K562 (cell line): ENCODE measurements around the gene CLCN6. TPM values are rescaled to one million over a fixed set of nuclear protein-coding genes. Genes with fewer than 3 reads are reported as not detected.

Source experiments
- CEBPB ChIP-seq: fragments of 450-650 bp; IDR thresholded peaks from 2 replicates; pipeline ENCODE4 v1.6.1; 2016; ENCODE audit warnings: missing genetic modification characterization, missing compliant biosample characterization
- CHD1 ChIP-seq: fragments of 200-600 bp; sonication (generic); IDR thresholded peaks from one replicate; pipeline ENCODE4 v1.6.1; 2012; ENCODE audit warnings: mild to moderate bottlenecking, moderate library complexity, low read length, inconsistent platforms
- ELF2 ChIP-seq: fragments of 250-450 bp; sonication (Bioruptor Pico); IDR thresholded peaks from 2 replicates; pipeline ENCODE4 v1.5.0; 2021; ENCODE audit warnings: mild to moderate bottlenecking
- GTF2A2 ChIP-seq: IDR thresholded peaks from 2 replicates; pipeline ENCODE4 v1.6.1; 2016; ENCODE audit warnings: mild to moderate bottlenecking, missing genetic modification characterization, missing compliant biosample characterization
- HMGXB4 ChIP-seq: sonication (generic); formaldehyde crosslinking; IDR thresholded peaks from 2 replicates; pipeline ENCODE4 v1.8.1; 2023; ENCODE audit warnings: mild to moderate bottlenecking, missing genetic modification reagents
- KLF1 ChIP-seq: fragments of 450-650 bp; IDR thresholded peaks from 2 replicates; pipeline ENCODE4 v1.6.1; 2016; ENCODE audit warnings: missing genetic modification characterization, missing compliant biosample characterization
- LARP7 ChIP-seq: fragments of 450-650 bp; IDR thresholded peaks from 2 replicates; pipeline ENCODE4 v1.6.1; 2016
- MAFF ChIP-seq: IDR thresholded peaks from 2 replicates; pipeline ENCODE4 v1.6.1; 2012; ENCODE audit warnings: low read length, improper control_type of control experiment
- PHF21A ChIP-seq: fragments of 450-650 bp; IDR thresholded peaks from 2 replicates; pipeline ENCODE4 v1.6.1; 2017; ENCODE audit warnings: low read depth, borderline replicate concordance
- SETDB1 ChIP-seq: IDR thresholded peaks from one replicate; pipeline ENCODE4 v1.6.1; 2012; ENCODE audit warnings: low read length, control low read depth, inconsistent platforms
- SLC30A9 ChIP-seq: fragments of 250-450 bp; sonication (Bioruptor Pico); IDR thresholded peaks from 2 replicates; pipeline ENCODE4 v1.8.0; 2022; ENCODE audit warnings: mild to moderate bottlenecking, moderate library complexity
- SMARCE1 ChIP-seq: fragments of 450-650 bp; IDR thresholded peaks from 2 replicates; pipeline ENCODE4 v1.7.1; 2016; ENCODE audit warnings: mild to moderate bottlenecking
- SRSF1 ChIP-seq: fragments of 200-400 bp; formaldehyde crosslinking; IDR thresholded peaks from 2 replicates; pipeline ENCODE4 v1.6.1; 2017; ENCODE audit warnings: mild to moderate bottlenecking, low read depth, low read length, moderate library complexity
- TAF9B ChIP-seq: fragments of 450-650 bp; IDR thresholded peaks from 2 replicates; pipeline ENCODE4 v1.6.1; 2018; ENCODE audit warnings: mild to moderate bottlenecking; ENCODE audit not compliant: partially characterized antibody
- TEAD1 ChIP-seq, 2 experiments: fragments of 450-650 bp in 1 of 2; sonication (generic) in 1 of 2; formaldehyde crosslinking; IDR thresholded peaks; 2 replicates each; pipeline versions ENCODE4 v1.4.0 to v1.8.0; 2020 to 2022; ENCODE audit warnings: mild to moderate bottlenecking in 2 of 2, missing genetic modification reagents in 1 of 2
- TEAD2 ChIP-seq: fragments of 450-650 bp; IDR thresholded peaks from 2 replicates; pipeline ENCODE4 v1.6.1; 2016; ENCODE audit warnings: missing genetic modification characterization, control low read depth, missing compliant biosample characterization
- THAP12 ChIP-seq: fragments of 250-450 bp; sonication (Bioruptor Pico); IDR thresholded peaks from 2 replicates; pipeline ENCODE4 v1.9.0; 2021; ENCODE audit warnings: mild to moderate bottlenecking, inconsistent platforms
- UBTF ChIP-seq, 2 experiments: IDR thresholded peaks; 2 replicates each; pipeline ENCODE4 v1.6.1; 2012; ENCODE audit warnings: improper control_type of control experiment in 2 of 2, low read depth in 2 of 2, low read length in 2 of 2, borderline replicate concordance in 1 of 2
- ZC3H11A ChIP-seq: IDR thresholded peaks from 2 replicates; pipeline ENCODE4 v1.6.1; 2012; ENCODE audit warnings: low read depth, low read length, improper control_type of control experiment
- ZNF592 ChIP-seq: fragments of 450-650 bp; IDR thresholded peaks from 2 replicates; pipeline ENCODE4 v1.6.1; 2017; ENCODE audit warnings: antibody characterized with exemption, mild to moderate bottlenecking
- polyA plus RNA-seq, 8 experiments: library from polyadenylated mRNA; depleted of rRNA in 4 of 8; stranded (reverse) in 5 of 8; unstranded in 3 of 8; fragments of >200 nt; fragmentation: Nextera tagmentation in 2 of 8; fragmentation: Illumina TruSeq in 1 of 8; extraction: Ambion mirVana in 2 of 8; extraction: Trizol in 1 of 8; gene quantifications; 2 replicates each; pipeline versions ENCODE4 v1.2.1 to v1.2.3, GENCODE V29; 2011 to 2014; ENCODE audit warnings: inconsistent platforms in 1 of 8, missing spikeins in 1 of 8
- total RNA-seq, 7 experiments: library from RNA; depleted of rRNA in 6 of 7; stranded (reverse); fragments of >200 nt in 6 of 7; fragmentation: Illumina TruSeq in 2 of 7; extraction: Trizol in 2 of 7; gene quantifications; 2 replicates each; pipeline versions ENCODE4 v1.2.1 to v1.2.3, GENCODE V29; 2011 to 2021; ENCODE audit warnings: low replicate concordance in 1 of 7

Gene CLCN6
- total and polyA plus RNA-seq, 9 of the 15 experiments (the other 6 are each of a cell fraction or from before 2014, with no cell fraction given): 2.0 to 21.8 (median 13.6) TPM

GRCh38 chr1:11799099-11799498 is 6.9 kb upstream of the CLCN6 start (continued):
- TF ChIP-seq HMGXB4 (CRISPR knock-in tag) (no peak), TAF9B (no peak), LARP7 (no peak), KLF1 (tag) (no peak), CHD1 (peak; percentile 33), SLC30A9 (CRISPR knock-in tag) (no peak), SETDB1 (no peak), THAP12 (CRISPR knock-in tag) (0 out of 2 replicates have a peak, but pooled peaks have one; percentile 34), CEBPB (tag) (no peak), UBTF (IDR thresholded peaks at IDR 0.05; ENCODE audit: borderline replicate concordance in 1 of 2, low read depth in 2 of 2, low read length in 2 of 2) (no peak), GTF2A2 (tag) (no peak; the same call in 1 of the 2 replicates), SMARCE1 (no peak), ZC3H11A (no peak), PHF21A (no peak), ELF2 (CRISPR knock-in tag) (no peak), MAFF (no peak), TEAD2 (no peak), TEAD1 (CRISPR knock-in tag; IDR thresholded peaks at IDR 0.05) (no peak), SRSF1 (no peak), ZNF592 (no peak)
